NOMO-1 (cell line): ENCODE data around the gene KRTAP12-3.
"Not testable (repeated sequence)": the region's sequence is repeated elsewhere in the genome, so short reads cannot be mapped to it uniquely, and the experiment has no call there.

Experiments
- DNase-seq, 2 experiments: peaks; one replicate each; lab custom pipeline; 2025; ENCODE audit not compliant: unreplicated experiment in 2 of 2; lab: John Stamatoyannopoulos, UW

The KRTAP12-3 gene

DNA sequence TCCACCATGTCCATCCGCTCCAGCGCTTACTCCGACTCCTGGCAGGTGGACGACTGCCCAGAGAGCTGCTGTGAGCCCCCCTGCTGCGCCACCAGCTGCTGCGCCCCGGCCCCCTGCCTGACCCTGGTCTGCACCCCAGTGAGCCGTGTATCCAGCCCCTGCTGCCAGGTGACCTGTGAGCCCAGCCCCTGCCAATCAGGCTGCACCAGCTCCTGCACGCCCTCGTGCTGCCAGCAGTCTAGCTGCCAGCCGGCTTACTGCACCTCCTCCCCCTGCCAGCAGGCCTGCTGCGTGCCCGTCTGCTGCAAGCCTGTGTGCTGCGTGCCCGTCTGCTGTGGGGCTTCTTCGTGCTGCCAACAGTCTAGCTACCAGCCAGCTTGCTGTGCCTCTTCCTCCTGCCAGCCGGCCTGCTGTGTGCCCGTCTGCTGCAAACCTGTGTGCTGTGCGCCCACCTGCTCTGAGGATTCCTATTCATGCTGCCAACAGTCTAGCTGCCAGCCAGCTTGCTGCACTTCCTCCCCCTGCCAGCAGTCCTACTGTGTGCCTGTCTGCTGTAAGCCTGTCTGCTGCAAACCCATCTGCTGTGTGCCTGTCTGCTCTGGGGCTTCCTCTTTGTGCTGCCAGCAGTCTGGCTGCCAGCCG lies 30.4 kb upstream of the KRTAP12-3 start:
- DNase-seq = not testable (repeated sequence)

GRCh38 chr21:44627831-44628233 lies 29.9 kb upstream of the KRTAP12-3 start:
- DNase-seq = not testable (repeated sequence)

- no peak for DNase-seq
These were observed 28.9 kb upstream of the KRTAP12-3 start for GRCh38 chr21:44628707-44629391.

- DNase-seq = no peak
These were observed 27.3 kb upstream of the KRTAP12-3 start for GRCh38 chr21:44630440-44630839.

- no peak for DNase-seq
These were observed 25.7 kb upstream of the KRTAP12-3 start for GRCh38 chr21:44632067-44632466.

DNA sequence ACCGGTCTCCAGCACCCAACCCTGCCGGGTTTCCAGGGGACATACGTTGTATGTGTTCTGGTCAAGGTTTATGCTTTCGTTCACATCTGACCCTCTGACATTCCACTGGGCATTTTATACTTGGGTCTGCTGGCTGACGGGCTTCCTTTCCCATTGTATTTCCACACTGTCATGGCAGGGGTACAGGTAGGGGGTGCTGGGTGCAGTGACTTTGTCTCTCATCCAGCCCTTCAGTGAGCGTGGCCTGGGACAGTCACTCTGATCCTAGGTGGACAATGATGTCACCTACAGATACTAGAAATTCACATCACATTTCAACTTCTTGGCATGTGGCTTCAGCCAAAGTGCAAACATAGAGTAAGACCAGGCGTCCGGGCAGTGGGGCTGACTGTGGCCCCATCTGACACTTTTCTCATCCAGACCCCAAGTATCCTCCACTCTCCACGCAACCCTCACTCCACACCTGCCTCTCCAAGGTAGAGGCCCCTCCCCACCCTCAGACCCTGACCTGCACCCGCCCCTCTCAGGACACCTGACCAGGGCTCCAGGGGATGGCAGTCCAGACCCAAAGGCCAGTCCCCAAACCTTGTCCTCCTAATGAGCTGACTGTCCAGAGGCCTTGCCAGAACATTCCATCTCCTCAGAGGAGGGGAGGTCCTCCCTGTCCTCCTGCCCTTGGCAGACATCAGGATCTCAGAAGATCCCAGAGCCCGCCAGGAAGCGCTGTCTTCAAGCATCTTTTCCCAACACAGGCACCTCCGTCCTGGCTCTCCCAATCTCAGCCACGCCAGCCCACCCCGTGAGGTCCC lies 21.3 kb upstream of the KRTAP12-3 start:
- no peak for DNase-seq

DNA sequence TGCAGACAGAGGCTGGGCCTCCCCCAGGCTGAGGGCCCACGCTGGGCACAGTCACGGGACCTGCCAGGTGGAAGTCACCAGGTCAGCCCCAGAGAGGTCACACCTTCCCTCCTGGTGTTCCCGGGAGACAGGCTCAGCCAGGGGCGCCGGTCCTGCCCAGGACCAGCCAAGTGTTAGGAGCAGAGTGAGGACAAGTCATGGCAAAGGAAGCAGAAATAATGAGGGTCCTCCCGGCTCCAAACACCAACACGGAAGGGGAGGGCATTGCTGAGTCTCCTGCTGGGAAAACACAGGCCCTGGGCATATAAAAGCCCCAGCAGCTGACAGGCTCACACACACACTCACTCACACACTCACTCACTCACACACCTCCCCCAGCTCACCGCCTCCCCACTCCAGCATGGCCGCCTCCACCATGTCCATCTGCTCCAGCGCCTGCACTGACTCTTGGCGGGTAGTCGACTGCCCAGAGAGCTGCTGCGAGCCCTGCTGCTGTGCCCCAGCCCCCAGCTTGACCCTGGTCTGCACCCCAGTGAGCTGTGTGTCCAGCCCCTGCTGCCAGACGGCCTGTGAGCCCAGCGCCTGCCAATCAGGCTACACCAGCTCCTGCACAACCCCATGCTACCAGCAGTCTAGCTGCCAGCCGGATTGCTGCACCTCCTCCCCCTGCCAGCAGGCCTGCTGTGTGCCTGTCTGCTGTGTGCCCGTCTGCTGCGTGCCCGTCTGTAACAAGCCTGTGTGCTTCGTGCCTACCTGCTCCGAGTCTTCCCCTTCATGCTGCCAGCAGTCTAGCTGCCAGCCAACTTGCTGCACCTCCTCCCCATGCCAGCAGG lies 20.5 kb upstream of the KRTAP12-3 start, which contains the start of gene KRTAP10-10:
KRTAP10-10 (plus strand) TSS at position 339 of the 833 bp plus-strand sequence; CDS start at position 401, 62 bp downstream.
- no peak for DNase-seq

DNA sequence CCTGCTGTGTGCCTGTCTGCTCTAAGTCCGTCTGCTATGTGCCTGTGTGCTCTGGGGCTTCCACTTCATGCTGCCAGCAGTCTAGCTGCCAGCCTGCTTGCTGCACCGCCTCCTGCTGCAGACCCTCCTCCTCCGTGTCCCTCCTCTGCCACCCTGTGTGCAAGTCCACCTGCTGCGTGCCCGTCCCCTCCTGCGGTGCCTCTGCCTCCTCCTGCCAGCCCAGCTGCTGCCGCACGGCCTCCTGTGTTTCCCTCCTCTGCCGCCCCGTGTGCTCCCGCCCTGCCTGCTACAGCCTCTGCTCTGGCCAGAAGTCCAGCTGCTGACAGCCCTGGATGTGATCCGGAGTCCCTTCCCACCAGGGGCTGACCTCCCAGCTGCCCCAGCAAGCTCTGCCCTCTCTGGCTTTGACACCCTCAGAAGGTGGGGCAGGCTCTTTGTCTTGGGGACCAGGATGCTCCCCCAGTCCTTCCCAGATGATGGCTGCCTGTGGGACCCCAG lies 19.8 kb upstream of the KRTAP12-3 start:
- DNase-seq = not testable (repeated sequence)

DNA sequence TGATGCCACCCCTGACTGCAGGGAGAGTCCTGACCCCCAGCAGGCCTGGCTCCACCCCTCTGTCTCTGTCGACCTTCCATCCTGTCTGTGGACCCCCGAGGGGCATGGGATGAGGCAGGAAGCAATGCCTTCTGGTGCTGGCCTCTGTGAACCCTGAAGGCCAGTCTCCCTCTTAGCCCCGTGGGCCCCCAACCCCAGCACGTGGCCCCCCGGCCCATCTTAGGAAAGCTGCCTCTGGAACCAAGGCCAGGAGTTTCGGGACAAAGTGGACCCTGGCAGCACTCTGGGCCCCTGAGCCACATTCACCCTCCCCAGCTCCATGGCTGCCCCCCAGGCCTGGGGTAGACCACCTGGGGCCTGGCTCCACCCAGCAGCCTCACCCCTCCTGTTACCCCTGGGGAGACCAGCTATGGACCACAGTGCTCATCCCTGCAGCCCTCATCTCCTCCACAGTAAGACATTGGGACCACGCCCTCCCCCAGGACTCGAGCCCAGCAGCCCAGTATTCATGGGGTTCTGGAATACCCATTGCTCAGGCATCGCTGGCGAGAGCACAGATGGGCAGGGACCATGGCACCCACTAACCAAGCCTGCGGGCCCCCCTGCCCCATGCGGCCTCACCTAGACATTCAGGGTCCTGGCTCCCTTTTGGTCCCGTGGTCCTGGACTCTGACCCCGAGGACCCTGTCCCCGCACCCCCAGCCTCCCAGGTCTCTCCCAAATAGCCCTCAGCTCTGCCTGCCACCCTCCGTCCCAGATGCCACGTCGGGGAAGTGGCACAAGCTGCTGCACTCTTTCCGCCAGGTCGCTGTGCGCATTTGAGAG lies 19.0 kb upstream of the KRTAP12-3 start:
- DNase-seq = not testable (repeated sequence)

GRCh38 chr21:44639331-44639655 lies 18.4 kb upstream of the KRTAP12-3 start:
- DNase-seq = no peak

DNA sequence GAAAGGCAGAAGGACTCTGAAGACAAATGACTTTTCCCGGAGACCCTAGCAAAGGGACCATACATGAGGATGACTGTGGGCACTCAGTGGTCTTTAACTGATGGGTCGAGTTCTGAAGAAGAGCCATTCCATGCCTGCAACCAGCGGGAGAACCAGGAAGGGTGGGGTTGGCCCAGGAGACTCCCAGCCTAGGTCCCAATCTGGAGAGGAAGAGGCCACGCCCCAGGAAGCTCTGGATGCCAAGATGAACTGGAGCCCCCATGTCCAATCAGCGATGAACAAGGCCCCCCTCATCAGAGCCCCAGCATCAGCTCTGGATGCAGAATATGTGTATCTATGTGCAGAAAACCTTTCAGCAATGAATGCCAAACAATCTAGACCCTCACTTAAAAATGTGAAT lies 17.0 kb upstream of the KRTAP12-3 start:
- no peak for DNase-seq

DNA sequence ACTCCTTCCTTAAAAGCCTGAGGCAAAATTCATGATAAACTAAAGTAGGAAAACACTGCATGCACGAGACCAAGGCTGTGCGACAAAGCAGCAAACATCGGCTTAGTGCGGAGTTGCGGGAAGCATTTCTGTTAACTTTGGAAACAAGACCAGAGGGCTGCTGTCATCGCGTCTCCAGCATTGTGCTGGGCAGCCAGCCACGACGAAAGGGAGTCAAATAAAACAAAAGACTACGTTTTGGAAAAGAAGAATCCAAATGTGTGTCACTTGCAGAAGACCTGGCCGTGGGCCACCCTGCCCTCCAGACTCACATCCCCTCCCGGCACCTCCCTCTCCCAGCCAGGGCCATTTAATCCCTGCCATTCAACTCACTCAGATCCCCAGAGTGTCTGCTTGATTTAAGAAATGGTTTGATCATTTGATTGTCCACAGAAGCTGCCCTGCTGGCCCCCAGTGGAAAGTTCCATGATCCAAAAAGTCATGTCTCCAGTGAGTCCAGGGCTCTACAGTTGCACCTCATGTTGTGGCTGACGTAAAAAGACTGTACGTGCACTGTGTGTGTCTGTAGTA lies 13.9 kb upstream of the KRTAP12-3 start:
- DNase-seq = no peak

DNA sequence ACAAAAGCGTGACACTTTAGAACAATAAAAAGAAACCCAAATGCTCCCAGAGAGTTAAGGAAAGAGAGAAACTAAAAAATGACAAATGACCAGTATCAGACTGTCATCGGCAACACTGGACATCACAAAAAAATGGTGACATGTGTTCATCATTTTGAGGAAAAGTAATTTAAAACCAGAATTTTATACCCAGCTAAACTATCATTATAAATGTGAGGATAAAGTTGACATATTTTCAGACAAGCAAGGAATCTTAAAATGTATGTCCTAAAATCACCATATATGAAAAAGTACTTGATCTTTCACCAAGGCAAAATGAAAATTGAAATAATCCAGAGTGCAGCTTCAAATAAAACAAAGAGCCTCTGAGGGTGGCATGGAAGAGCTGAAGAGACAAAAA lies 12.9 kb upstream of the KRTAP12-3 start:
- DNase-seq = no peak

DNA sequence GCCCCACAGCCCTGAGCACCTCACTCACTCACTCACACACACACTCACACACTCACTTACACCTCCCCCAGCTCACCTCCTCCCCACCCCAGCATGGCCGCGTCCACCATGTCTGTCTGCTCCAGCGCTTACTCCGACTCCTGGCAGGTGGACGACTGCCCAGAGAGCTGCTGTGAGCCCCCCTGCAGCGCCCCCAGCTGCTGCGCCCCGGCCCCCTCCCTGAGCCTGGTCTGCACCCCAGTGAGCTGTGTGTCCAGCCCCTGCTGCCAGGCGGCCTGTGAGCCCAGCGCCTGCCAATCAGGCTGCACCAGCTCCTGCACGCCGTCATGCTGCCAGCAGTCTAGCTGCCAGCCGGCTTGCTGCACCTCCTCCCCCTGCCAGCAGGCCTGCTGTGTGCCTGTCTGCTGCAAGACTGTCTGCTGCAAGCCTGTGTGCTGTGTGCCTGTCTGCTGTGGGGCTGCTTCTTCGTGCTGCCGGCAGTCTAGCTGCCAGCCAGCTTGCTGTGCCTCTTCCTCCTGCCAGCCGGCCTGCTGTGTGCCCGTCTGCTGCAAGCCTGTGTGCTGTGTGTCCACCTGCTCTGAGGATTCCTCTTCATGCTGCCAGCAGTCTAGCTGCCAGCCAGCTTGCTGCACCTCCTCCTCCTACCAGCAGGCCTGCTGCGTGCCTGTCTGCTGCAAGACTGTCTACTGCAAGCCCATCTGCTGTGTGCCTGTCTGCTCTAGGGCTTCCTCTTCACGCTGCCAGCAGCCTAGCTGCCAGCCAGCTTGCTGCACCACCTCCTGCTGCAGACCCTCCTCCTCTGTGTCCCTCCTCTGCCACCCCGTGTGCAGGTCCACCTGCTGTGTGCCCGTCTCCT lies 11.1 kb upstream of the KRTAP12-3 start, which contains the start of gene KRTAP10-11:
KRTAP10-11 (plus strand) TSS at position 49 of the 856 bp plus-strand sequence; CDS start at position 94, 45 bp downstream.
- not testable (repeated sequence) for DNase-seq

GRCh38 chr21:44647222-44647552 lies 10.5 kb upstream of the KRTAP12-3 start:
- DNase-seq = no peak

DNA sequence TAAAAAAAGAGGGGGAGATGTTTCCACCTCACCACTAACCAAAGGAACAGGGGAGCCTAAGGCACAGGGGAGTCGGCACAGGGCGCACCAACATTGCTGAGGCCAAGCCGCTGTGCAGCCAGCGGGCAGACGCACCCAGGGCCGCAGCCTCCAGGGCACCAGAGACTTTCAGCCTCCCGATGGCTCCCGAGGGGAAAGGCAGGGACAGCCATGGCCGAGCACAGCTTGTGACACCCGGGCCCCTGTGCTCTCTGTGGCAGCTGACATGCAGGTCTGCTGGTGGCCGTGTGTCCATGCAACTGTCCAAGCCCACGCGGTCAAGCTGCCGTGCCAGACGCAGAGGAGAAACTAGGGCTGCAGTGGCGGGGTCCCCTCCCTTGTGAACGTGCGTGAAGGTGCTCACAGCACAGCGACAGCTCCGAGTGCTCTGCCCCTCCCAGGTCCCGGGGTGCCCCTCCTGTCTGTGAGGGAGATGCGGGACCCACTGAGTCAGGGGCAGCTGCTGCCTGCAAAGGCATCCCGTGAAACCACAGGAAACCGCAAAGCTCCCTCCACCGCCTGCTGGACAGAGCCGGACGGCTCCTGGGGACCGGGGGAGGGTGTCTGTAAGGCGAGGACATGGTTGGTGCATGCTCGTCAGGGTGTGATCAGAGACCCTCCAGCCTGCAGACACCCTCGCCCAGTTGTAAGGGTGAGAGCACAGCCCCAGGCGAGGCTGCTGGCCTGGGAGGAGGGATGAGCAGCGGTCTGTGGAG lies 9.0 kb upstream of the KRTAP12-3 start:
- no peak for DNase-seq

DNA sequence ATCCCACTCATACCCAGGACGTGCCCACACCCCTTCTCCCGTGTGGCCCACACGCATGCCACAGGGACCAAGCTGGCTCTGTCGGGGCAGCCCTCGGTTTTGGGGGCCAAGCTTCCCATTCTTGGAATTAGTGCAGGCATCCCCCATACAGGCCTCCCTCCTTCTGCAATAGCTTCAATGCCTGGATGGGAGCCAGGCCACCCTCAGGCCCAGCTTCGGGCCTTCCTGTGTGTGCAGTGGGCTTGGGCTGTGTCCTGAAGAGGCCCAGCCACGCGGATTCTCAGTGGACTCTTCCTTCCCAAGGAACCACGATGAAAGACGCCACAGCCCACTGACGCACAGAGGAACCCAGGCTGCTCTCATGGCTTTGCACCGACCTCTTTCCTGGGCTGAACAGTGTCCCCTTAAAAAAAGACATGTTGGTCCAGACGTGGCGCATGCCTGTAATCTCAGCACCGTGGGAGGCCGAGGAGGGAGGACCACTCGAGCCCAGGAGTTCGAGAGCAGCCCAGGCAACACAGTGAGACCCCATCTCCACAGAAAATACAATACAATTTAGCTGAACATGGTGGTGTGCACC lies 8.1 kb upstream of the KRTAP12-3 start:
- DNase-seq = no peak
